Spleen (tissue), 11 donors: ENCODE measurements around the gene TBC1D19. TPM values are rescaled to one million over a fixed set of nuclear protein-coding genes. Genes with fewer than 3 reads are reported as not detected.

Experiments used
- DNase-seq: peaks from one replicate; pipeline ENCODE4 v3.0.0-alpha.2; 2020
- H3K27ac ChIP-seq, 8 donors: fragments of 200-600 bp; sonication (generic) in 7 of 8; 1 replicate in 4 of 8; 2 replicates in 4 of 8; pipeline versions ENCODE4 v1.5.0 to v1.8.0; 2016 to 2021; ENCODE audit warnings: inconsistent platforms in 4 of 8, mild to moderate bottlenecking in 4 of 8, moderate library complexity in 1 of 8
- H3K27me3 ChIP-seq, 7 donors: fragments of 200-600 bp; sonication (generic) in 6 of 7; replicated peaks in 1 of 7; 1 replicate in 4 of 7; 2 replicates in 3 of 7; pipeline versions ENCODE4 v1.5.0 to v1.8.0; 2016 to 2021; ENCODE audit warnings: inconsistent platforms in 3 of 7, mild to moderate bottlenecking in 1 of 7
- H3K36me3 ChIP-seq, 6 donors: fragments of 200-600 bp; sonication (generic) in 5 of 6; 1 replicate in 4 of 6; 2 replicates in 2 of 6; pipeline versions ENCODE4 v1.5.0 to v1.8.0; 2016 to 2021; ENCODE audit warnings: inconsistent platforms in 2 of 6
- H3K4me1 ChIP-seq, 6 donors: fragments of 200-600 bp; sonication (generic) in 5 of 6; 1 replicate in 3 of 6; 2 replicates in 3 of 6; pipeline versions ENCODE4 v1.5.0 to v1.8.0; 2016 to 2021; ENCODE audit warnings: inconsistent platforms in 3 of 6
- H3K4me3 ChIP-seq, 8 donors: fragments of 200-600 bp; sonication (generic) in 7 of 8; 1 replicate in 4 of 8; 2 replicates in 4 of 8; pipeline versions ENCODE4 v1.5.0 to v1.8.0; 2016 to 2021; ENCODE audit warnings: inconsistent platforms in 4 of 8, mild to moderate bottlenecking in 4 of 8, moderate library complexity in 2 of 8
- H3K9me3 ChIP-seq, 8 donors: fragments of 200-600 bp; sonication (generic) in 7 of 8; 1 replicate in 4 of 8; 2 replicates in 4 of 8; pipeline versions ENCODE4 v1.5.0 to v1.8.0; 2016 to 2021; ENCODE audit warnings: inconsistent platforms in 4 of 8
- CTCF ChIP-seq, 11 experiments: fragments of 200-600 bp in 7 of 11; fragments of 450-650 bp in 4 of 11; sonication (generic) in 4 of 11; IDR thresholded peaks in 8 of 11; conservative IDR thresholded peaks in 3 of 11; 1 replicate in 7 of 11; 2 replicates in 4 of 11; pipeline versions ENCODE4 v1.4.0 to v1.8.0; 2016 to 2021; ENCODE audit warnings: antibody characterized with exemption in 11 of 11, inconsistent platforms in 4 of 11, mild to moderate bottlenecking in 1 of 11
- POLR2A ChIP-seq, 3 donors: fragments of 450-650 bp; IDR thresholded peaks; one replicate each; pipeline ENCODE4 v1.5.1; 2017; ENCODE audit warnings: antibody characterized with exemption in 3 of 3, mild to moderate bottlenecking in 1 of 3
- POLR2AphosphoS5 ChIP-seq, 3 donors: sonication (generic); formaldehyde crosslinking; IDR thresholded peaks; one replicate each; pipeline ENCODE4 v1.5.1; 2017; ENCODE audit warnings: antibody characterized with exemption in 3 of 3
- WGBS, 5 donors: extraction: QIAGEN DNeasy Blood & Tissue Kit in 3 of 5; methylation state at CpG; one replicate each; pipeline versions ENCODE4 v1.1.5 to v1.1.7; 2013 to 2018; 5-methylcytosine and 5-hydroxymethylcytosine counted together
- intact Hi-C: fragments of 100-400 bp; cut with DNase I; formaldehyde crosslinking; loops from one replicate; pipeline ENCODE4 v1.15.0; 2023; ENCODE audit warnings: low total_unique reads
- polyA plus RNA-seq, 3 donors: library from polyadenylated mRNA; stranded (reverse); fragments of 200-250 nt; gene quantifications; one replicate each; pipeline ENCODE4 v1.2.1, GENCODE V29; 2013
- total RNA-seq, 7 donors: library from RNA; depleted of rRNA in 3 of 7; stranded (reverse); fragments of >200 nt in 3 of 7; fragmentation: NEBNext Ultra II Directional in 4 of 7; extraction: Animal tissue kit (Norgen Biotek cat#: 25700) in 4 of 7; gene quantifications; one replicate each; pipeline versions ENCODE4 v1.1.0 to v1.2.1, GENCODE V29; 2016 to 2021
- donor health status: healthy with polysubstance abuse.
- donor health status: DM: no; HTN: no; CAD: no; lungs with moderate emphysema.
- donor health status: DM: no; HTN: no; CAD: no.
- donor health status: Bipolar disorder and iron deficiency.
- donor health status: healthy.
- donor health status: DM: no; HTN: no; CAD: no.
- donor health status: DM: yes; HTN: yes; CAD: no.

Gene TBC1D19
- total and polyA plus RNA-seq, 10 donors, result 1.1 to 18.0 (median 8.4) TPM

GRCh38 chr4:26613237-26613636 lies 29.4 kb downstream of the TBC1D19 start:
- Histone ChIP-seq H3K27me3 (no peaks in the 10 kb centered on the region), H3K9me3 (no peaks in the 10 kb centered on the region), H3K36me3 (peaks cover 0 to 4% (median 0%) of the 10 kb centered on the region in 6 donors), H3K4me3 (no peak overlapping the region), H3K4me1 (peaks cover 0 to 12% (median 4%) of the 10 kb centered on the region in 6 donors), H3K27ac (no peak overlapping the region)
- no peak for TF ChIP-seq POLR2AphosphoS5 (IDR thresholded peaks at IDR 0.05)
- TF ChIP-seq POLR2A (IDR thresholded peaks at IDR 0.05), result no peak
- TF ChIP-seq CTCF (IDR thresholded peaks at IDR 0.05 in 8 of 11, conservative IDR thresholded peaks at IDR 0.05 in 3 of 11), result no peak
- no peak for DNase-seq
- 67 to 89% (median 69%) methylated on average over 1 of the region's 1 CpG for WGBS, 5 donors
- intact Hi-C loops, result no loop called here

- no peak for TF ChIP-seq CTCF (IDR thresholded peaks at IDR 0.05 in 8 of 11, conservative IDR thresholded peaks at IDR 0.05 in 3 of 11)
- TF ChIP-seq POLR2AphosphoS5 (IDR thresholded peaks at IDR 0.05), result no peak
- TF ChIP-seq POLR2A (IDR thresholded peaks at IDR 0.05), result no peak
- Histone ChIP-seq H3K27me3 (no peaks in the 10 kb centered on the region), H3K27ac (no peak overlapping the region), H3K4me1 (peaks cover 0 to 7% (median 2%) of the 10 kb centered on the region in 6 donors), H3K36me3 (peaks cover 0 to 4% (median 0%) of the 10 kb centered on the region in 6 donors), H3K9me3 (no peaks in the 10 kb centered on the region), H3K4me3 (no peak overlapping the region)
- DNase-seq, result no peak
- WGBS, 5 donors, result 91 to 99% (median 94%) methylated on average over 3 of the region's 3 CpGs
- intact Hi-C loops, result no loop called here
Observed at GRCh38 chr4:26613735-26614134, 29.9 kb downstream of the TBC1D19 start.

- H3K36me3 ChIP-seq, result peaks cover 0 to 24% (median 2%) of the 10 kb centered on the region in 6 donors
- no peak overlapping the region for H3K27ac ChIP-seq
- TF ChIP-seq POLR2AphosphoS5 (IDR thresholded peaks at IDR 0.05), result no peak
- no peak for TF ChIP-seq CTCF (IDR thresholded peaks at IDR 0.05 in 8 of 11, conservative IDR thresholded peaks at IDR 0.05 in 3 of 11)
- no peak for TF ChIP-seq POLR2A (IDR thresholded peaks at IDR 0.05)
- peaks cover 0 to 7% (median 0%) of the 10 kb centered on the region in 8 donors for H3K9me3 ChIP-seq
- H3K4me3 ChIP-seq, result no peak overlapping the region
- intact Hi-C loops, result no loop called here
- DNase-seq, result no peak
- H3K4me1 ChIP-seq, result peaks cover 0 to 6% (median 5%) of the 10 kb centered on the region in 6 donors
- no peaks in the 10 kb centered on the region for H3K27me3 ChIP-seq
Observed at GRCh38 chr4:26619784-26620183, 35.9 kb downstream of the TBC1D19 start.

- intact Hi-C loops, result no loop called here
- H3K9me3 ChIP-seq, result peaks cover 0 to 7% (median 0%) of the 10 kb centered on the region in 8 donors
- no peak for TF ChIP-seq POLR2A (IDR thresholded peaks at IDR 0.05)
- no peak for TF ChIP-seq CTCF (IDR thresholded peaks at IDR 0.05 in 8 of 11, conservative IDR thresholded peaks at IDR 0.05 in 3 of 11)
- 76 to 100% (median 93%) methylated on average over 3 of the region's 3 CpGs for WGBS, 5 donors
- no peak for DNase-seq
- H3K27ac ChIP-seq, result no peak overlapping the region
- no peaks in the 10 kb centered on the region for H3K27me3 ChIP-seq
- H3K4me1 ChIP-seq, result peaks cover 0 to 6% (median 5%) of the 10 kb centered on the region in 6 donors
- peaks cover 0 to 21% (median 2%) of the 10 kb centered on the region in 6 donors for H3K36me3 ChIP-seq
- H3K4me3 ChIP-seq, result no peak overlapping the region
Observed at GRCh38 chr4:26621366-26621765, 37.5 kb downstream of the TBC1D19 start.
